ENCODE results near the gene EPS15.
"Not testable (repeated sequence)": the region's sequence is repeated elsewhere in the genome, so short reads cannot be mapped to it uniquely, and the experiment has no call there.

Gene EPS15

DNA sequence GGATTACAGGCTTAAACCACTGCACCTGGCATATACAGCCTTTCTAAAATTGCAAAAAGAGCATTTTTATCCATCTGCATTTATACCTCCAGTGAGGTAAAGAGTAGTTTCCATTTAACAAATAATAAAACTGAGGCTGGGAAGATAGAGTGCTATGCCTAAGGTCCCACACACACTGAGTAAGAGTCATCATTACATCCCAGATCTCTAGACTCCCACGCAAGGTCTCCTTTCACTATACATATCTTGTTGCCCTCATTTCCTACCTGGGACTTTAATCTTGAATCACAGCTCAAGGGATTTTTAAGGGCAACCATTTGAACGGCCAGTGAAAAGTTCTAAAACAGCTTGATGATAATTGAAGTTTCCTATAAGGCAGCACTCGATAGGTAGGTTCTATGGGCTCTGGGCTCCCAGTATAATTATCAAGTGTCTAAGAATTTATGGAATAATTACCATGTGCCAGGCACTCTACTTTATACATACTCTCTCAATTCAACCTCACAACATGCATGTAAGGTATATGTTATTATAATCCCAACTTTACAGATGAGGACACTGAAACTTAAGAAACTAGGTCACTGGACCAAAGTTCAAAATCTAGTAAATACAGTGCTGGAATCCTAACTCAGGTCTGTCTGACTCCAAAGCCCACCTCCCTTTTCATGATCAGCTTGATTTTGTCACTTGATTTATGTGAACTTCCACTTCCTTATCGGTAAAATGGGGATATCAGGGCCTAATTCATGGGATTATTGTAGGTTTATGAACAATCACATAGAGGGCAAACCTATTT lies 23.3 kb upstream of the EPS15 start:
- no peak for DNase-seq

DNA sequence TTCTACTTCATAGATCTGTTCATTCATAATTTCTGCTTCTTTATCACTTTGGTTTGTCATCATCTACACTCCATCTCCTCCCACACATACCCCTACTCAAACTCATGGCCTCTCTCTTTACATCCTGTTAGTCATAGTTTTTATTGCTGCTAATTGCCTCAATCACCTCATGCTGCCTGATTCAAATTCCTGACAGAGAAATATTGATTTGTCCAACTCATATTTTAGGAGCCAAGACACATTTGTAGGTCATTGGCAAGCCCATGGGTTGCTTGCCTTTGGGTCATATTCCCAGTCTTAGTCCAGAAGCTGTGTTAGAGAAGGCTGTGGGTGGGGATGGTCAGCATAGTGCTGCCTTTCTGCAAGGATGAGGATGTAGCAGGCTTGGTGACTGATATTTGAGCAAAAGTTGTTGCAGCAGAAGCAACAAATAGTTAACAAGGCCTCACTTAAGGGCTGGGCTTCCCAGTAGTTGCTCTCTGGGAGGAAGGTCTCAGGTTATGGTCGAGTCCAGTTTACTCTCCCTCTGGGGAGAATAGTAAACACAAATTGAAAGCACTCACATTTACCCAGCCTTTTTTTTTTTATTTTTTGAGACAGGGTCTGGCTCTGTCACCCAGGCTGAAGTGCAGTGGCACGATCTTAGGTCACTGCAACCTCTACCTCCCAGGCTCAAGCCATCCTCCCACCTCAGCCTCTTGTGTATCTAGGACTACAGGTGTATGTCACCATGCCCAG lies 22.4 kb upstream of the EPS15 start:
- no peak for DNase-seq

DNA sequence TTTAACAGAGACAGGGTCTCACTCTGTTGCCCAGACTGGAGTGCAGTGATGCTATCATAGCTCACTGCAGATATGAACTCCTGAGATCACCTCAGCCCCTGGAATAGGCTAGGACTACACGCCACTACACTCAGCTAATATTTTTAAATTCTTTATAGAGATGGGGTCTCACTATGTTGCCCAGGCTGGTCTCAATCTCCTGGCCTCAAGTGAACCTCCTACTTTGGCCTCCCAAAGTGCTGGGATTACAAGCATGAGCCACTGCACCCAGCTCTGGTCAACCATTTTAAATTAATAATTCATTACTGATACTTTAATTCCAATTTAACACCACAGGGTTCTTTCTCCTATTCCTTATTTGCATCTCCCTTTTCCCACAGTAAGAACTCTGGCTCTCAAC lies 18.5 kb upstream of the EPS15 start:
- DNase-seq = no peak

DNA sequence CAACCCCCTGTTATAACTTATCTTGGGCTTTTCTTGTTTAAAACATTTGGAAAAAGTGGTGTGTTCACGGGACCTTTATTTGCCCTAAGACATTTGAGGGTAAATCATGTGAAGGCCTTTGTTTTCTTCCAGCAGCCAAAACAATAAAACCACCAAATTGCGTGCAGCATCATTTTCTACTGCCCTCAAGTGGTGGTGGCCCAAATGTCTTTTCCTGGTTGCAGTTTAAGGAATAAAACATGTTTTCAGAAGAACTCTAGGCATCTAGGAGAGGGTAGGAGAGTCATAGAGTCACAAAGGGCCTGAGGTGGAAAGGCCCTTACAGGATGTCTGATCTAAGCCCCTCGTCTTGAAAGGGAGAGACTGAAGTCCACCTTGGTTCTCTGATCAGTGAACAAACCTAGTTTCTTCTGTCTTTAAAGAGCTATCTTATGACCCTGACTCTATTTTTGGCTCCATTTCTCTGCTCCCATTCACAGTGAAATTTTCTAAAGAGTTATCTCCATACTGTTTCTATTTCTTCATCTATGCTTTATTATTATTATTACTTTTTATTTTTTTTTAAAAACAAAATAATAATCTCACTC lies 16.0 kb upstream of the EPS15 start:
- DNase-seq = no peak

DNA sequence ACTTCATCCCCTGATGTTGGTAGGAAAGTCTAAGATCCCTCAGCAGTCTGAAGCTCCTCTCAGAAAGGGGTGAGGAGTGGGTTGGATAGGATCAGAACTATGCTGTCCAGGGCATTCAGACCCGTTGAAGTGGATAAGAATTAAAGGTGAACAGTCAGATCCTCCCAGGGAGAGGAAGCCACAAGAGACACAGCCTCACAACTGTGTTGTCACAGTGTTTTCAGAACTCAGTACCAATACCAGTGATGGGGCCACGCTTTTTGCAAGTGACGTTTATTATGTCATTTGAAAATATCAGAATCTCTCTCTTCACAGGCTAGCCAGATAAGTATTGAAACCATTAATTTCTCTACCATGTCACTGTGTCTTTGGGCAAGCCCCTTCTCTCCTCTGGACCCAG lies 15.4 kb upstream of the EPS15 start:
- no peak for DNase-seq

DNA sequence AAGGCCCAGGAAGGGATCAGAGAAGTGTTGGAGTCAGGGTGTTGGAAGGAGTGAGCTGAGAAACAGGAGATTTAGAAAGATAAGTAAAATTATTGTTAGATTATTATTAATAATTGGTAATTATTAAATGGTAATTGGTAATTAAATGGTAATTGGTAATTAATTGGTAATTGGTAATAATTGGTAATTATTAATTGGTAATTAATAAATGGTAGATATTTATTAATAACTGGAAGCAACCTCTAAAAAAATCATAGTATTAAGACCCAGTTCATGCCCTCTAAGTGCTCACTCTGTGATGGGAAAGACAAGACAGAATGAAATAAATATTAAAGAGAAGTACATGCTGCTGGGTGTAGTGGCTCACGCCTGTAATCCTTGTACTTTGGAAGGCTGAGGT lies 13.8 kb upstream of the EPS15 start:
- DNase-seq = no peak

DNA sequence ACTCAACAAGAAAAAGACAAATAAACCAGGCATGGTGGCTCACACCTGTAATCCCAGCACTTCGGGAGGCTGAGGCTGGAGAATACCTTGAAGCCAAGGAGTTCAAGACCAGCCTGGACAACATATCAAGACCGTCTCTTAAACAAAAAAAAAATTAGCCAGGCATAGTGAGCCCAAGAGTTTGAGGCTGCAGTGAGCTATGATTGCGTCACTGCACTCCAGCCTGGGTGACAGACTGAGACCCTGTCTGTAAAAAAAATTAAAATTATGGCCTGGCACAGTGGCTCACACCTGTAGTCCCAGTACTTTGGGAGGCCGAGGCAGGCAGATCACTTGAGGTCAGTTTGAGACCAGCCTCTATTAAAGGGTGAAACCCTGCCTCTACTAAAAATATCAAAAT lies 11.4 kb upstream of the EPS15 start:
- DNase-seq = not testable (repeated sequence)

DNA sequence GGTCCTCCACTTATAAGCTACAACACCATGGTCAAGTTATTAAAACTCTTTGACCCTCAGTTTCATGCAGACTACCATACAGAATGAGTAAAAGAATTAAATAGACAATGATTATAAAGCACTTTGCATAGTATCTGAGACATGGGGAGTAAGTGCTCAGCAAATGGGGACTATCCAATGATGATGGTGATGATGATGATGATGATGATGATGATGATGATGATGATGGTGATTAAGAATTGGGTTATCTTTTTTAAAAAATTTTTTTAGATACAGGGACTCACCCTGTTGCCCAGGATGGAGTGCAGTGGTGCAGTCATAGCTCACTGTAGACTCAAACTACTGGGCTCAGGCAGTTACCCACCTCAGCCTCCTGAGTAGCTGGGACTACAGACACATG lies 8.1 kb upstream of the EPS15 start:
- DNase-seq = no peak

DNA sequence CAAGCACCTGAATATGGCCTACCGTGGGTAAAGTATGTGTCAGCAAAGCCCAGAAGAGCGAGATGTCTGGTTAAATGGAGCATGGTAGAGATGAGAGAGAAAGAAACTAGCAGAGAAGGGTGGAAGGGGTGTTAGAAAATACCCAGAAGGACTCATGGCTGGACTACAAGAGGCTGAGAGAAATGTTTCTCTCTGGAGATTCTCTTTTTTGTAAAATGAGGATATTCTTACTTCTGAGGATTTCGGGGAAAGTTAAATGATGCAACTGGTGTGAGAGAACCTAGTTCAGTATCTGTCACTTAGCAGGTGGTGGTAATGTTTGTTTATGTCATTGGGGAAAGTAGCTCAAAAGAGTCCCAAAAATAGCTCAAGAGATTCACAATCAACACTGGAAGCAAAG lies 7.2 kb upstream of the EPS15 start:
- DNase-seq = no peak

DNA sequence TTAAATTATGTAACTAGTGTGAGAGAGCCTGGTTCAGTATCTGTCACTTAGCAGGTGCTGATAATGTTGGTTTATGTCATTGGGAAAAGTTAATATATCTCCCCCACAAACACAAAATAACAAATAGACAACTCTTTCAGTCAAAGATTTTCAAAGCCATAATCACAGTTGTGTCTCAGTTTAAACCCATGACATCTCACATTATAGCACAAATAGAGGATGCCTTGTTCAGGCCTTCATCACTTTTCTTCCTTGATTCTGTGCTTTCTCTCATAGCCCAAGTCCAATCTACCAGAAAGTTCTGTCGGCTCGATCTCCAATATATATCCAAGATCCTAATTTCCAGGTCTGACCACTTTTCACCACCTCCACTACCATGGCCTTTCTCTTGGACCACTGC lies 6.2 kb upstream of the EPS15 start:
- no peak for DNase-seq

DNA sequence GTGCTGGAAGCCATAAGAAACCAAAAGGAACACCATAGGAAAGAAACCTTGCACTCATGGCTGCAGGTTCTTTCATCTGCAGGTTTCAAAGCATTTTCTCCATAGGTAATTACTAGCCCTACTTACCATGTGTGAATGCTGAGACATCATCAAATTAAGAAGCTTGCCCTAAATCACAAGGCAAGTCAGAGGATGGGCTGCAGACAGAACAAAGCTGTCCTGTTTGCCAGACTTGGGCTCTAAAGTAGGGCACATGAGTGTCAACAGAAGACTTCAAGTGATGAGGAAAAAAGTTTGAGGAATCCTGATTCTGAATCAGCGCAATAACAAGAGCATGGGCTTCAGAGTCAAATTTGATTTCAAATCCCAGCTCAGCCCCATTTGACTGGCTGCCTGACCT lies 5.8 kb upstream of the EPS15 start:
- no peak for DNase-seq

DNA sequence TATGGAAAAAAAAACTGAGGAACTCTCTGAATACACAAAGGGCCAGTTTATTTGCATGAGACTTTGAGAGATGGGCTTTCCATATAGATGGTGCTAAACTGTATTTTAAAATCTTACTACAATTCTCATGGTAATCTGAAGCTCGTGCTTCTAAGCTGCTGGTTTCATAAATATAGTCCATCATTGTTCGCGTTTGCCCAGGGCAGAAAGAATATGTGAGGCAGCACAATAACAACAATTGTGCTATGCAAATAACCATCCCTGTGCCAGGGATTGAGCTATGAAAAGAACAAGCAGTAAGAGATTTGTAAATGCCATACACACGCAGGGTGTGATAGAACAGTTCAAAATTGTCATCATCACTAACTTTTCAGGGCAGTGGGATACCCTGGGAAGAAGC lies 4.9 kb upstream of the EPS15 start:
- no peak for DNase-seq

DNA sequence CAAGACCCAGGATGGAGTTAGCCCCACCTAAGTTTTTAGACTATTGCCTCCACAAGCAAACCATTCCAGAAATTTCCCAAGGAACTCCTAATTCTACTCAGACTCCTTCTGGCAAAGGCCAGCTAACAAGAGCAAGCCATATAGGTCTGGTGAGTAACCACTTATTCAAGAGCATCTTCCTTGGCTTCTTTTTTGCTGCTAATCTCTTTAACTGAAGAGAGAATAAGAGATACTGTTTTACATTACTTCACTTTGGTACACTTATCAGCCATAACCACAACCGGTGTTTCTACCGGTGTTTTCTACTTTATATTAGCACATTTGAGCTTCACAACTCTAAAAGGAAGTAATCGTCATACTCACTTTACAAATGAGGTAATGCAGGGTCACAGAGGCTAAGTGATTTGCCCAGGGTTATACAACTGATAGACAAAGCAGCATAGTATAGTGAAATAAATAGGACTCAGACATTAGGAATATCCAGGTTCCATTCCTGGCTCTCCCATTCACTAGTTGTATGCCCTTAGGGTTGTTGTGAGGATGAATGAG lies 1.7 kb upstream of the EPS15 start:
- DNase-seq = no peak

DNA sequence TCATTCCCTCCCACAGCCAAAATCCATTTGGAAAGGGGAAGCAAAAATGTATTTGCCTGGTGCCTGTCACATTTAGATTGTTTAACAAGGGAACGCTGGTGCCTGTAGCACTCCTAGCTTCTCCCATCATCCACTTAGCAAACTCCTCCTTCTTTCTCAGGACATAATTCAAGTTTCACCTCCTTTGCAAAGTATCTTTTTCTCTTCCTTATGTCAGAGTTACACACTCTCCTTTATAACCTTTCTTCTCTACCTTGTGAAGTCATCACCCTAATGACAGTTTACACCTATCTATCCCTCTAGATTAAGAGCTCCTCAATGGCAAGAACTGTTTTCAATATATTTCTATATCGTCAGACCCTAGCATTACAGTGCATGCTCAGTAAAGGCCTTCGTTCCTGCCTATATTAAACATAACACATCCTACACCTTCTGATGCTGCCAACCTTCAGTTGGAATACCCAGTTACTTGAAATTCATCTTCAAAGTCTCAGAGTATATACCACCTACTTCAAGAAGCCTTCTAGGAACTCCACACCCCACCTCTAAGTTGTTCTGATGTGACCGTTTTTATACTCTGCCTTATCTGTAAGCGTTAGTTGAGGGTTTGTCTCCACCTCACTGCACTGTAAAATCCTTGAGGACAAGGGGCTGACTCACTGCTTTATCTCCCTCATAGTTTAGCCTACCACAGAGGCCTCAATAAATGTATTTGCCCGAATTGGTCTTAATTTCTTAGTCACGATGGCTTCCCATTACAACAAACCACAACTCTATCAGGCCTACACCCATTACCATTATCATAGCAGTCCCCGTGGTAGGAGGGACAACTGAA lies 1.0 kb upstream of the EPS15 start:
- DNase-seq = no peak

DNA sequence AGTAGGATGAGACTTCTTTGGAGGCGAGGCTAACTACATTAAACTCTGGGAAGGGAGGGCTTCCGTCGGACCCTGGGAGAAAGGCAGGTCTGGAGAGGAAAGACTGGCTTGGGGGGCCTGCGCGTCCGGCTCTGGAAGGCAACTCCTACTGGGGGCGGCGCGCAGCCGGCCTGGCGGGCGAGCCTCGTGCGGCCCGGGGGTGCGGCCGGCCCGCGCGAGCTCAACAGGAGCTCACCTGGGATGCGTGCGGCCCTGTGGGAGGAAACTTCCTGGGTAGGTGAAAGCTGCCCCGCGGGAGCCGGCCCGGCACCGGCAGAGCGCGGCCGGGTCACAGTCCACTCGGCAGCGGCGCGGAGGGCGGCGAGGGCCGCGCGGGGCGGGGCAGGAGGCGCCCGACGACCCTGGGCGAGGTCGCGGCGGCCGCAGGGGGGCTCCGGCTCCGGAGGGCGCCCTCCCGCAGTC lies 449 bp downstream of the EPS15 start:
- DNase-seq = peak; percentile 56

DNA sequence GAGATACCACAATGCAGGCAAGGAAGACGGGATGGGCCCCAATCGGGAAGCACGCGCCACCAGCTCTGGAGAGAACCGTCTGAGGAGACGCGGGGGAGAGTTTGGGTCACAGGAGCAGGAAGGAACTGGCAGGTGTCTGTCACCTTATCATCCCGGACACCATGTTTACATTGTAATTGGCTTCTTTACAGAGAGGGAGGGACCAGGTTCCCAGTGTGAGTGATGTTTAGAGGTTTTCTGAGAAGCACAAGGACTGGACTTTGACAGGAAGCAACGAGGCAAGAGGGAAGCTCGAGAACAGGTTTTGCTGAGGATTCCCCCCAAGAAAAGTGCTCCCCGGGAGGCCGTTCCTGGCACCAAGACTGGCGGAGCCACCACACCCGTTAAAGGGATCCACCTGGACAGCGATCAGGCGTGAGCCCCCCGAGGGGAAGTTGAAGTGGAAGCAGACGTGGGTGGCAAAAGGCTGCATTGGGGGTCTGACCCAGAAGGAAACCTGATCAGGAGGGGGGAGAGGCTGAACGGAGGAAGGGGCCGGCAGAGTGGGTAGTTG lies 957 bp downstream of the EPS15 start:
- peak; percentile 43 for DNase-seq

DNA sequence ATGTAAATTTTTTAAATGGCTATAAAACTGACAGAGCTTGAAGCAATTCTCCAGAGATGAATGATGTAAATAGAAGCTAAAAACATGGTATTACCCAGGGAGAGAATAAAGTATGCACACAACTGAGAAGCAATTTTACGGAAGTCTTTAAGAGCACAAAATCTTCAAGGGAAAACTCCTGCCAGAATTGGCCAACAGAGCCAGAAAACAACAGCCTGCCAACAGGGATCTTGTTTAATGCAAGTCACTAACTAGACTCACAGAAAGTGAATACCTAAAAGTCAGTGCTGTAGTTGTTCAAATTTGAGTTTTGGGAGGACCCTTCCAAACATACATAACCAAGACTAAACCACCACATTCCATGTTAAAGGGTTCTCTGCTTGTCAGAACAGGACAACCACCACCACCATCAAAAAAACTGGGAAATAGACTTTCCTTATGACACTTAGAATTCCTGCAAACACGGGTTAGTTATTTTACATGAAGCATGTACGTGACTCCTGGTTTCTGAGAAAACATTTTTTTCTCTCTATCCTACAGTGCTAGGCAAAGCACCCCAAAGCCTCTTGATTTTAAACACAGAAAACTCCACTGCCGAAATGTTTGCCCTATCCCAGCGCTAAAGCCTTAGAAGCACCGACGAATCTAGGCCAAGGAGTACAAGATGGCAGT lies 1.6 kb downstream of the EPS15 start:
- no peak for DNase-seq

DNA sequence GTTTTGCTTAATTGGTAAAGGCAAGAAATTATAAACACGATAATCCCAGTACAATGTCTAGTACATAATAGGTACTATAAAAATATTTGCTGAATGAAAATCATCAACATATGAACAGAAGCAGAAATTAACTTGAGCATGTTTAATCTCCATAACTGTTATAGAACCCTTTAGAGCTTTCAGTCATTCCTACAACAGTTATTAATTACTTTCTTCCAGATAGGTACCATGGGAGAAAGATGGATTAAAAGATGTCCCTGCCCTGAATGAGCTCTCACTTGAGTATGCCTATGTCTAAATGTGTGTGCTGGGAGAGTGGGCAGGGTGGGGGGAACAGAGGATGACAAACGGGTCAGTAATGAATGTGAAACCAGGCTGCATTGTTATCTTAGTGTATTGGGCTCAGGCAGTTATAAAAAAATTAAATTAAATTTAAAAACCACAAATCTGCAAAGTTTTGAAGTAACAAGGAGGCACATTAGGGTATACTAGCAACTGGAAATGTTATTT lies 2.4 kb downstream of the EPS15 start:
- no peak for DNase-seq

DNA sequence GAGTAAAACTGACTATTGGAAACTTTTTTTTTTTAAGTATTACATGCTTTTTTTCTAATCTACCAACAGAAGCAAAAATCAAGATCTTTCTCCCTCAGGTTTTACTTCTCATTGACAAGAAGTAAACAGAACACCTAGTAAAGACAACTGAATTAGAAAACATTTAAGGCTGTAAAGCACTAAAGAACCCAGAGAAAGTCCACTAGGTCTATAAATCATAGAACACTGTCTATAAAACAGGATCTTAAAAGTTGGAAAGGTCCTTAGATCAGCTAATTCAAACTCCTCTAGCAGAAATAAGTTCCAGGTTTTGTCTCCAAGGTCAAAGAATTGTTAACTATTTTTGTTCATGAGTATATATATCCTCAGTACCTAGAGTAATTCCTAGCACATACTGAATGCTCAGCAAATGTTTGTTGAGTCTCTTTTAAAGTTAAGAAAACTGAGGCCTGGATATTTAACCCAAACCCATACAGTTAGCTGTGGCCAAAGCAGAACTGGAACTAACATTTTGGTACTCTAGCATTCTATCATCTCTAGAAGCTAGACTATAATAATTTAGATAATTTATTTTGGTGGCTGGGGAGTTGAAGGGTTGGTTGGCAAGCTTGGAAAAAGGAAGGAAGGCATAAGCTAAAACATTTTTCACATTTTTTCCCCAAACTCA lies 3.0 kb downstream of the EPS15 start:
- DNase-seq = no peak

DNA sequence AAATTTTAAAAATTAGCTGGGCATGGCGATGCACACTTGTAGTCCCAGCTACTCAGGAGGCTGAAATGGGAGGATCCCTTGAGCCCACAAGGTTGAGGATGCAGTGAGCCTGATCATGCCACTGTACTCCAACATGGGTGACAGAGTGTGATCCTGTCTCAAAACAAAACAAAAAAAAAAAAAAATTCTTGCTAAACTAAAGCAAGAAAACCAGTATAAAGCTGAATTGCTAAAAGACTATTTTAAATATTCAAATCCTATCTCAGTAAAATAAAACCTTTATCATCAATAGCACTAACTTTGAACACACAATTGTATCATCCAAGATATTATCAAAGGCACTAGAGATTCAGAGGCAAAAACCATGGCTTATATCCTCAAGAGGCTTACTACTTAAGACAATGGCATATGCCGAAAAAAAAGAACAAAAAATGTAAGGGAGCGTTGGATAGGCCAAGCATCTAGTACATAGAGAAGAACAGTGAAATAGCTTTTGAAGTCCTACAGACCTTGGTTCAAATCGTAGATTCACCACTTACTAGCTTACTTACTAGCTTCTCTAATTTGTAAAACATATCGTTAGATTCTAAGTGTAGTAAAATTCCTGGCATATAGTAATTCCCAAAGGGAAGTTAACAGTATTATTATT lies 3.6 kb downstream of the EPS15 start:
- no peak for DNase-seq

DNA sequence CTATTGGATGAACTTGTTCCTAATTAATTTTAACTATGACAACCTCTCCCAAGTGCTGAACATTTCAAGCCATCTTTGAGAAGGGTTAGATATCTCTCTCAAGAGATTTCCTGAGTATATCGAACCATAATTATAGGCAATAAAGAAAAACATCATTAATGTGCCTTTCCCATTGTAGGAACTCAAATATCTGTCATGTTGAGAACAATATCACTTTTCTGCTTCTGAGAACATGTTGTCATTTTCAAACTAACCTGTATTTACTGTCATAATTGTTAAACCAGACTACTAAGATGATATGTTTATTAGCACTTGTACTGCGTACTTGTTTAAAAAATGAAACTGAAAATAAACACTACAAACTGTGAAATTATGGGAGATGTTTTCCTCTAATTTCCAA lies 4.3 kb downstream of the EPS15 start:
- DNase-seq = no peak

Measured in activated CD4-positive, CD25-positive, alpha-beta regulatory T cell treated with anti-CD3 and anti-CD28 coated beads, Interleukin-2, amount 50 U/mL, for 72 hours (primary cell).